ENCODE measurements around the gene MUCL3.
"Not testable (repeated sequence)": the region's sequence is repeated elsewhere in the genome, so short reads cannot be mapped to it uniquely, and the experiment has no call there.

Gene MUCL3

DNA sequence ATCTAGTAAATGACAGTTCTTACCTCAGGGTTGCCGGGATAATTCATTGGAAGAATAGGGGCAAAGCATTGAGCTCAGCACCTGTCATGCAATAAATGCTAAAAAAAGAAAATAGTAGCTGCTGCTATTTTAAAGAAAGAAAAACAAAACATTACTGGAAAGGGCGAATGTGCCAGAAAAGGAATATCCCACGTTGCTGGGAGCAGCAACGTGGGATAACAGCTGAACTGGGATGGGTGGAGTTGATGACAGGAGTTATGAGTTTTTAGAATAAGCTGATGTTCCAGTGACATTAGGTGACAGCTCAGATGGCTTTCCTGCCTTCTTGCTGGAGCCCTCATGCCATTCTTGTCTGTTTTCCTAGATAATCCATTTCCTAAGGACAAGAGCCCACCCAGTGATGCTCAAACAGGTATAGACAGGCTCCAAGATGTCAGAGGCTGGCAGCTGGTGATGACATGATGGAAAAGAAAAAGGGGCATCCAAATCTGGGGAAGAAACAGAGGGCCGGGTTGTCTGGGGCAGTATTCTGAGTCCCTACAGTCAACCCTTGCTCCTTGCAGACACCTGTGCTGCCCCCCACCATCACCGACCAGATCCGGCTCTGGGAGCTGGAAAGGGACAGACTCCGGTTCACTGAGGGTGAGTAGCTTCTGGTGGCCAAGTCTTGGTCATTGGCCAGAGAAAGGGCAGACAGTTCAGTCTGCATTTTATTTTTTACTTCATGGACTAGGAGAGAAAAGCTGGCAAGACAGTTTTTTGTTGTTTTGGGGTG lies 27.8 kb upstream of the MUCL3 start:
- DNase-seq, result no peak

DNA sequence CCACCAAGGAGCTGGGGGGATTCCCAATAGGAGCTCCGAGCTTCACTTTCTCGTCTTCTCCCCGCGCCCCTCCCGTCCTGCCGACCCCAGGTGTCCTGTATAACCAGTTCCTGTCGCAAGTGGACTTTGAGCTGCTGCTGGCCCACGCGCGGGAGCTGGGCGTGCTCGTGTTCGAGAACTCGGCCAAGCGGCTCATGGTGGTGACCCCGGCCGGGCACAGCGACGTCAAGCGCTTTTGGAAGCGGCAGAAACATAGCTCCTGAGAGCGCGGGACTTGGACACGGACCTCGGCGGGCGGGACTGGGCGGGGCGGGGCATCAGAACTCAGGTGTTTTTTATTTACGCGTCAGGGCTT lies 27.1 kb upstream of the MUCL3 start:
- DNase-seq, result no peak

DNA sequence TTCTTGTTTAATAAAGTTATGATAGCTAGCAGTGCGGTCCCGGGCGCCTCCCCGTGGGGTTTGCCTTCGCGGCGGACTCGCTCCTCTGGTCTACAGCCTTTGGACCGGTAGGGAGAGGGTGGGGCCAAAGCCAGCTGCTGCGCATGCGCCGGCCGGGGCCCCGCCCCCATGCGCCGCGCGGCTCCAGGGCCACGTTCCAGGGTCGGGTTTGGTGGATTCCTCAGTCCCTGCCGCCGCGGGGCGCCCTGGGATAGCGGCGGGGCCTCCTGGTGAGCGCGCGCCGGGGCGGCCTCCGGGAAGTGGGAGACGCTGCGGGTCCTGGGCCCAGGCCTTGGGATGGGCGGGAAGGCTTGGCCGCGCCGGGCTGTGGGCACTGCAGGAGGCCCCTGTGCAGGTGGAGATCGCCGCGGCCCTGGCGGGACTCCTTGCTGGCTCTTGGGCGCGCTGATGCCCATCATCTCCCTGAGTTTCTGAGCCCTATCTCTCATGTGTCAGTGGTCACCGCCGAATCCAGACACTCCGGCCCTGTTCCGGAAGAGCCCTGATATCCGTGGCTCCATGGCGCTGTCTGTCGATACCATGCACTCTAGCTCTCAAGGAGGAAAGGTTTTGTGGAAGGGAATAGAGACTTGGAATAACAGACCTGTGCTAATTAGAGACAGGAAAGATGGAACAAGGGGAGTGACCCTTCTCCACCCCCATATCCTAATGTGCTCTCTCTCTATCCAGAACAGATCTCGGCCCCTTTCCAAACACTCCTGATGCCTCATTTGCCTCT lies 26.5 kb upstream of the MUCL3 start, which contains the start of gene VARS2:
Gene VARS2, plus strand, starts transcription at position 163 of the 778 bp plus-strand sequence. Its CDS starts 599 bp downstream, at position 762.
- peak; percentile 36 to 90 for DNase-seq

DNA sequence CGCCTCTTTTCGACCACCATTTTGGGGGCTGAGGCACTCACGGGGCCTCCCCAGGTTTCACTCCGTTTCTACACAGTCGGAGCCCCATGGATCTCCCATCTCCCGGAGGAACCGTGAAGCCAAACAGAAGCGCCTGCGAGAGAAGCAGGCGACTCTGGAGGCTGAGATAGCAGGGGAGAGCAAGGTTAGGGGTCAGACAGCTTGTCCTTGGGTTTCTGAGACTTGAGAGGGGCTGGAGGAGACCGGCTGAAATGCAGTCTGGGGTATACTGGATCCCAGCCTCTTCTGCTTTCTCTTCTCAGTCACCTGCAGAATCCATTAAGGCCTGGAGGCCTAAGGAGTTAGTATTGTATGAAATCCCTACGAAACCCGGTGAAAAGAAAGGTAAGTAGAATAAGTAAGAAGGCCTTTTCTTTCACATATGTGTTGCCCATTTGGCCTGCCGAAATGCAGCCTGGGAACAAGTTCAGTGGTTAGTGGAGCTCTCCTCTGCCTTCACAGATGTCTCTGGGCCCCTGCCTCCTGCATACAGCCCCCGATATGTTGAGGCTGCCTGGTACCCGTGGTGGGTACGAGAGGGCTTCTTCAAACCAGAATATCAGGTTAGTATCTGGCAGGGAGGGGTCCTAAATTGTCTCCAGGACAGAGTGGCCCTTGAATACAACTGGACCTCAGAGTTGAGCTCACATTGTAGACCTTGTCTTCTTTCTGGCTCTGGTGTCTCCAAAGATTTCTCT lies 25.8 kb upstream of the MUCL3 start:
- no peak for DNase-seq

DNA sequence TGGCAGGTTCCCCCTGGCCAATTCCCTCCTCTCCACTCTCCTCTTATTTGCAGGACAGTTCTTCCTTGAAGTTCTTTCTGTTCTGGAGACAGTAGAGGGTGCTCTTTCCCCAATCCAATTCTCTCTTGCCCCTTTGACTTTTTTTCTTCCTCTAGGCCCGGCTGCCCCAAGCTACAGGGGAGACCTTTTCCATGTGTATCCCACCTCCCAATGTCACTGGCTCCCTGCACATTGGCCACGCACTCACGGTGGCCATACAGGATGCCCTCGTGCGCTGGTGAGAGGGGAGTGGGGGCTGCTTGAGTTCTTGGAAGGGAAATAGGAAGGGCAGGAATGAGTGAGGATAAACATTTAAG lies 25.2 kb upstream of the MUCL3 start:
- peak; percentile 22 to 57 for DNase-seq

DNA sequence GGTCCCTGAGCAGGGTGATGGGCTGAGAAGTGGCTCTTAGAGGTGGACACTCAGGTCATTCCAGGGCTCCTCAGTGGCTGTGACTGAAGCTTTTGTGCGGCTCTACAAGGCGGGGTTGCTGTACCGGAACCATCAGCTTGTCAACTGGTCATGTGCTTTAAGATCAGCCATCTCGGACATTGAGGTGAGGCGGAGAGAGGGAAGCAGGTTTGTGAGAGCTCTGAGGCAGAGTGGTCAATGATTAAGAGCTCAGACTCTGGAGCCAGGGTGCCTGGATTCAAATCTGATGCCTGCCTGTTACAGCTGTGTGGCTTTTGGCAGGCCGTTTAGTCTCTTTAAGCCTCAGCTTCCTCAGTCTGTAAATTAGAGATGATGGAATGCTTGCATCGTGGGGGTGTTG lies 23.7 kb upstream of the MUCL3 start:
- no peak for DNase-seq

DNA sequence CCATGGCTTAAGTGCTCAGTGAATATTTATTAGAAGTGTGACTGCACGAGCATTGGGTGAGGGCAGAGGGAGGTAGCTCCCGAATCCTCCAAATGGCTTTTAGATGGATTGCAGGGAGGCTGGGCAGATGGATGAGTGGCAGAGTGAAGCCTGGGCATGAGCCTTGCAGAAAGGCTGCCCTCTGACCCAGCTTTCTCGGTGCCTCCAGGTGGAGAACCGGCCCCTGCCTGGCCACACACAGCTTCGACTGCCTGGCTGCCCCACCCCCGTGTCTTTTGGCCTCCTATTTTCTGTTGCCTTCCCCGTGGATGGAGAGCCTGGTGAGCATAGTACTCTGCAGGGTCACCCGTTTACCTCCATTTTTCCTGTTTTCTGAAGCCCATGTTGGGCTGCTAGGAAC lies 23.3 kb upstream of the MUCL3 start:
- no peak for DNase-seq

DNA sequence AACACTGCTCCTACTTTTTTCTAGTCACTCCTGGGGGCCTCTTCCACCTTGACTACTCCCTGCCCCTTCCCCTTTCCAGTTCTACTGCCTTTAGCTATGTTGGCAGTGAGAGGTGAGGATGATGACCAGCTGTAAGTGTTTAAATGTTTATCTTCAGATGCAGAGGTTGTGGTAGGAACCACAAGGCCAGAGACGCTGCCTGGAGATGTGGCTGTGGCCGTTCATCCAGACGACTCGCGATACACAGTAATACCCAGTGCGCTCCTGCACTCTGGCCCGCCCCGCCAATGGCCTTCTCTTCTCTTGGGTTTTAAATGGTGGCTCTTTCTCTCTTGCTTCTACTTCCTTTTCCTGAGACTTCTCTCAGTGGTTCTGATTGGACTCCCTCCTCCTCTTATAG lies 22.1 kb upstream of the MUCL3 start:
- no peak for DNase-seq

DNA sequence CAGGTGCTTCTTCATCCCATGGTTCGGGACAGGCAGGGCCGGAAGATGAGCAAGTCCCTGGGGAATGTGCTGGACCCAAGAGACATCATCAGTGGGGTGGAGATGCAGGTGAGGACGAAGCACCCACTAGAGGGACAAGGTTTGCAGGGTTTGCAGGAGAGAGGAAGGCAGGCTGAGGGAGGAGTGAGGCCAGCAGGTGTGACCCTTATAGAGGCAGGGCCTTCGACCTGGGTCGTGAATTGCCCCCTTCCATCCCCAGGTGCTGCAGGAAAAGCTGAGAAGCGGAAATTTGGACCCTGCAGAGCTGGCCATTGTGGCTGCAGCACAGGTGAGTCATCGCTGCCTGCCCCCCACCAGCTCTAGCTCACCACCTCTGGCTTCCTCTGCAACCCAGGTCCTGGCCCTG lies 18.3 kb upstream of the MUCL3 start:
- DNase-seq, result no peak

DNA sequence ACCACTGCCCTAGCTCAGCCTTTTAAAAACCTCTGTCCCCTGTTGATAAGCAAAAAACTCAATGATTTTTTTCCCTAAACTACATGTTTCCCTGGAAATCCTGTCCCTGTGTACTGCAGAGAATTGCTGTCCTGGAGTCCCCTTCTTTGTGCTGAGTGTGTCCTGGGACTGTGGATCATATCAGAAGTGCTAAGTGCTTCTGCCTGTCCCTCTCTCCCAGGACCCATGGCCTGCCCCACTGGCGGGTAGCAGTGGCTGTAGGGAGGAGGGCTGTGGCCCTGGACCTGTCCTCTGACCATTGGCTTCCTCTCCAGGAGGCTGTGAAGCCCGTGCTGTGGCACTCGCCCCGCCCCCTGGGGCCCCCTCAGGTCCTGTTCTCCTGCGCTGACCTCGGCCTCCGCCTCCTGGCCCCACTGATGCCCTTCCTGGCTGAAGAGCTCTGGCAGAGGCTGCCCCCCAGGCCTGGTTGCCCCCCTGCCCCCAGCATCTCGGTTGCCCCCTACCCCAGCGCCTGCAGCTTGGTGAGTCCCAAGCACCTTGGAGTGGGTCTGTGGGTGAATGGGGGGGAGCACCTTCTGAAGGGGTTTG lies 16.6 kb upstream of the MUCL3 start:
- not testable (repeated sequence) for DNase-seq

DNA sequence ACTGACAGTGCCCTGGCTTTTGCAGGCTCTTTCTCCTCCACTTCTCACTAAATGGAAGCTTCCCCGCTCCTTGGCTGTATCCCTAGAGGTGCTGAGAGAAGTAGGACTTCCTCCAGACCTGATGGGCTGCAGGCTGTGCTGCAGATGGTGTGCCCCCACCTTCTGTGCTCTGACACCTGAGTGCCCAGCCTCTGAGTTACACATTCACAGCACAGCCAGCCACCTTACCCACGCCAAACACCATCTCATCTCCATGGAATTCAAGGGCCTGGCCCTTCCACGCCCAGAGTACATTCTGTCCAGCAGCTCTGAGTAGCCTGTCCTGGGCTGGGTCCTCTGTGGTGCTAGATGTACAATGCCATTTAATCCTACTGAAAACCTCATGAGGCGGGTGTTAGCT lies 14.1 kb upstream of the MUCL3 start:
- DNase-seq, result no peak

DNA sequence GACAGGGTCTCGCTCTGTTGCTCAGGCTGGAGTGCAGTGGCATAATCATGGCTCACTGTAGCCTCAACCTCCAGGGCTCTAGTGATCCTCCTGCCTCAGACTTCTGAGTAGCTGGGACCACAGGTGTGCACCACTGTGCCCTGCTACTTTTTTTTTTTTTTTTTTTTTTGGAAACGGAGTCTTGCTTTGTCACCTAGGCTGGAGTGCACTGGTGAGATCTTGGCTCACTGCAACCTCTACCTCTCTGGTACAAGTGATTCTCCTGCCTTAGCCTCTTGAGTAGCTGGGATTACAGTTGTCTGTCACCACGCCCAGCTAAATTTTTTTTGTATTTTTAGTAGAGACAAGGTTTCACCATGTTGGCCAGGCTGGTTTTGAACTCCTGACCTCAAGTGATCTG lies 13.7 kb upstream of the MUCL3 start:
- not testable (repeated sequence) for DNase-seq

DNA sequence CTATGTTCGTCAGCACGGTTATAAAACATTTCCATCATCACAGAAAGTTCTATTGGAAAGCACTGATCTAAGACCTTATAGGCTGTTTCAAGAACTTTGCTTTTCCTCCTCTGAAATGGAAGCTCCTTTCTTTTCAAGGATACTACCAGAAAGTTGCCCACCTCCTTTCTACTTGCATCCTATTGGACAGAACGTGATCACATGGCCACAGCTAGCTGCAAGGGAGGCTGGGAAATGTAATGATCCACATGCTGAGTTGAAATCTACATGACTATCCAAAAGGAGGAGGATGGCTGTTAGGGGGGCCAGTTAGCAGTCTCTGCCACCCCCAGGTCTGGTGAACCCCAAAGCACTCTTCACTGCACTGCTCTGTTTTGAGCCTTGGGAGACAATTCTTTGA lies 12.1 kb upstream of the MUCL3 start:
- no peak for DNase-seq

DNA sequence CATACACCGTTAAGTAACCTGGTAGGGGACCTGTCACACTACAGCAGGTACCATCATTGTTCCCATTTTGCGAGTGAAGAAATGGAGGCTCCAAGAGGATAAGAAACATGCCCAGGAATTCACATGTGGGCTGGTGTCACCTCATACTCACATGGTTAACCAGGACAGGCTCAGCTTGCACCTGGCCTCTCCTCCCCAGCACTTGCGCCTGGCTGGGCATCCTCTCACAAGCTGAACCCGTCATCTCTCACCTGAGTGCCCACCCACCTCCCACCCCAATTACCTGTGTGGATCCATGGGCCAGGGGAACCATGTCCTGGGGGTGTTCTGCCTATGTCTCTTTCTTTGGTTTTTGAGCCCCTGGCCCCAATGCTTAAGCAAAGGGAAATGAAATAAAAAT lies 10.3 kb upstream of the MUCL3 start:
- DNase-seq, result no peak

DNA sequence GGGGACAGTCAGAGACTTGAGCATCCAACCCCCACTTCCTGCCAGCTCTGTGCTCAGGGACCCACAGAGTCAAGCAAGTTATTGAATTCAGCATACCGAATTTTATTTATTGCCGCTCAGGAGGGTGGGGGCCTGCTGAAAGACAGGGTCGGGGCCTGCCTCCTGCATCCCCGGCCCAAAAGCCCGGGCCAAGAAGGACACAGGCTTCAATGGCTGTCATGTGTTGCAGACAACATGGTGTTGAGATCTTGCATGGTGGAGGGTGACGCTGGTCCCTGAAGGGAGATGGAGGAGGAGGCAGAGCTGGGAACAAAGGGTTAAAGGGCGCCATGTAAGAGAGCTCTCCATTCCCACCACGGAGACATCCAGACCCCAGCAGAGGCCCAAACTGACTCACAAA lies 9.5 kb upstream of the MUCL3 start:
- no peak for DNase-seq

DNA sequence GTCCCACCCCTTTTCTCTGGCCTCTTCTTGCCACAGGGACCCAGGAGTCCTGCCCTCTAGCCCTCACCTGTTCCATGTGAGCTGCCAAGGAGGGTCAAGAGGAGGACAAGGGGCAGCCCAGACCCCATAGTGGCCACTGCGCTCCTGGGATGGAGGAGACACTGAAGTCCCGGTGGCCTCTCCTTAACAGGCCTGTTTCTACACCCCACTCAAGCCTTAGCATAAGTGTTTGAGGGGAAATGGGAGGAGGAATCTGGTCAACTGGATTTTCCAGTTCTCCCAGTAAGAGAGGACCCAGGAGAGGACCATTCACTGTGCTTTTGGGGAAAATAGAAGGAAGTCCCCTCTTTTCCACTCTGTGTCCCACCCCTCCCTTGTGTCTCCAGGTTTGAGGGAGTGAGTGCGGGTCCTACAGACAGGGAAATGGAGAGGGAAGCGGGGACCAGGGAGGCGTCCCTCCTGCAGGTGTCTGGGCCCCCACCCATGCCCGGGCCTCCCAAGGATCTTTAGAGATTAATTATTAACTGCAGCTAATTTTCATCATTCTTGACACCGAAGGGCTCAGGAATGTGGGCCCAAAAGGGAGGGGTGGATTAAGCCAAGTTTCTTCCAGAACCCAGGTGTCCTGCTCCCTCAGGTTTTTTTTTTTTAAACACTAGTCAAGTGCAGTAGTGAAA lies 8.7 kb upstream of the MUCL3 start, which contains the start of gene SFTA2:
Gene SFTA2, minus strand, starts transcription at position 202 of the 677 bp plus-strand sequence. Its CDS starts 74 bp downstream, at position 128.
- no peak for DNase-seq

DNA sequence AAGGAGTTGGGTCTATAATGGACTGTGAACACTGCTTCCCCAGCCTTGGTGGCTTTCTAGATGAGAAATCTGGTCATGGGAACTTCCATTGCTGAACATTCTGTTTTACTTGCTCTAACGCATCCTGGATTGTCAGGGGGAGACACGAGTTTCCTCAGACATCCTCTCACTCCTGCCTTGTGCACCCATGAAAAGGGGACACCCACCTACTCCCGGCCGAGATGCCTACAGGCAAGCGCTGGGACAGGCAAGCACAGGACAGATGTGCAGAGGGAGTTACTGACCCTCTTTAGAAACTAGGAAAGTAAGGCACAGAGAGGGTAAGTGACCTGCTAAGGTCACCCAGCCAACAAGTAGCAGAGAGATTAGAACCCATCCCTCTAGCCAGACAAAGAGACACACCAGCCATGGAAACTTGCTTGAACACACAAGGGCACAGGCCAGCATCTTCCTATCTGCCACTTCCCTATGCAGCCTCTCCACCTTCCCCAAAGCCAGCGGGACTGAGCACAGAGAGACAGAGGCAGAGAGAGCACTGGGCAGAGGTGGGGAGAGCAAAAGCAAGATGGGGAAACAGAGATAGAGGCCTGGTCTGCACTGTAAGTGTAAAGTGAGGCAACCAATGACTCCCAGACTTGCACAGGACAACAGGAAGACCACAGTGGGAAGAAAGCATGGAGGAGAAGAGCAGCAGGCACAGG lies 8.0 kb upstream of the MUCL3 start:
- no peak for DNase-seq

DNA sequence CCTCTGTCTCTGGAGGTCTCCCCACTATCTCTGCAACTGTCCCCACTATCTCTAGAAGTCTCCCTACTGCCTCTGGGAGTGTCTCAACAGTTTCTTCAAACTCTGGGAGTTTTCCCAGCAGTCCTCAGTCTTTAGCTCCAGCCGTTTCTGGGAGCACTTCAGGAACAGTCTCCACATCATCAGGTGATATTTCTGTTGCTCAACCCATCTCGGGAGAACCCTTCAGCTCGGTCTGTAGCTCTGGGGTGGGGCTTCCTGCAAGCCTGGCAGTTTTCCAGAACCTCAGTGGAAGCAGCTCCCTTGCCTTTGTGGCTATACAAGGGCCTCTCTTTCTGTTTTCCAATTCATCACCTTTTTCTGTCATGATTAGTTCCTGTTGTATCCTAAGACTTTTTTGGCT lies 5.8 kb upstream of the MUCL3 start:
- DNase-seq, result no peak

DNA sequence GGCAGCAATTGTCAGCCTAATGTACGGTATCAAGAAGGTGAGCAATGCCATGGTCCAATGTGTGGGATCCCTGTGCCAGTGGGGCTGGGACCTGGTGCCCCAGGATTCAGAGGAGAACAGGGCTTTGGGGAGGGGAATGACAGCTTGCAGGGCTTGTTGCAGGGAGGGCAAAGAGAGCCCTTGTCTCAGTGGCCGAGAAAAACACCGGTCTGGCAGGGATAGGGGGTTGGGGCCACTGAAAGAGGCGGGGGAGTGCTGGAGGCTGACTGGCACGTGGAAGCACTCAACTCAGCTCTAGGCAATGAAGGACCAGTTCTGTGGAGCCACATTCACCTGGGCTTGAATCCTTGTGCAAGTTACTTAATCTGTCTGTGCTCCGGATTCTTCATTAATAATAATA lies 3.5 kb upstream of the MUCL3 start:
- no peak for DNase-seq

DNA sequence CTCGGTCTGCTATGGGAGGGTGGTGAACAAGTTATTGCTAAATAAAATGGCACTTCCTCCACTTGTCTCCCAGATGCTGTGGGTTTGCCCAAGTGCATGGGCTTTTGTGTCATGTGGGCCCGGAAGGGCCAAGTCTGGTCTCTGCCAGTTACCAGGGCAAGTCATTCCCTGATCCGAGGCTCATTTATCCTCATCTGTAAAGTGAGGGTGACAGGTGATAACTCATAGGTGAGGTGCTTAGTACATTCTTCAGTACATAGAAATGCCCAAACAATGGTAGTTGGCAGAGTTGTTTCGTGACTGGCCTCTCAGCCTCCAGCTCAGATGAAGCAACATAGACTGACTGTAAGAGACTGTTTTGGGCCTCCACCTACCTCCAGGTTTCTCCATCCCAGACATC lies 2.0 kb upstream of the MUCL3 start:
- DNase-seq, result no peak

DNA sequence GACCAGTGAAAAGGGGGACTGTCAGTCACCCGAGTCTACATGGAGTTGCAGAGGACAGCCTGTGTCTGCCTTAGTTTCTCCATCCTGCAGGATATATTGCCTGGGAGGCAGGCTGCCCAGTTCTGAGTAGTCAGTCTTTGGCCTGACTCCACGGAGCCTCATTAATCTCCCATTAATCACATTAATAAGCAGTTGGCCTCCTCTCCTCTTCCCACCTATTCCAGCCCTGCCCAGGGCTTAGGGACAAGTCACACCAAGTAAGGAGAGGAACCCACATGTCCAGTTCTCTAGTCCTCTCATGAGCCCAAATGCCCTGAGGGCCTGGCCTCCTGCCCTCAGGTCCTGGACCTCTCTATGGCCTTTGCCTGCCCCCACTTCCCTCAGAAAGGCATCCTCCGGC lies 1.3 kb upstream of the MUCL3 start:
- peak in 1 of 2 experiments; percentile 19 for DNase-seq
